AG04449 (cell line): ENCODE data around the gene DNAJB7.
A peak's percentile ranks its signal among the peaks of the same experiment; 100 is the strongest.

Experiments used
- CTCF ChIA-PET: fragments of 350-600 bp; formaldehyde crosslinking; extraction: SDS; loops from one replicate; lab custom pipeline; 2021; ENCODE audit warnings: antibody characterized with exemption; lab: Yijun Ruan, JAX
- POLR2A ChIA-PET: fragments of 400-600, 350-600 bp; formaldehyde crosslinking; extraction: SDS; loops from one replicate; lab custom pipeline; 2020; ENCODE audit warnings: antibody characterized with exemption, inconsistent platforms; lab: Yijun Ruan, JAX
- DNase-seq: peaks from one replicate; pipeline ENCODE4 v3.0.0-alpha.2; 2010; ENCODE audit warnings: low read depth, low spot score
- H3K4me3 ChIP-seq: 2 replicates; pipeline ENCODE4 v1.5.1; 2011; ENCODE audit warnings: low read depth, mild to moderate bottlenecking, control low read depth, low read length
- CTCF ChIP-seq: IDR thresholded peaks from one replicate; pipeline ENCODE4 v1.5.1; 2011; ENCODE audit warnings: mild to moderate bottlenecking, moderate library complexity, low read length, control low read depth, inconsistent platforms; ENCODE audit not compliant: insufficient read depth; ENCODE audit errors: missing control alignments

DNAJB7 gene

GRCh38 chr22:40818747-40819598 is 42.9 kb downstream of the DNAJB7 start, which contains the start of gene SLC25A17:
Gene SLC25A17, minus strand, starts transcription at chr22:40819346. Its CDS starts 98 bp downstream, at chr22:40819248.
- CTCF ChIA-PET = interaction anchor here (1.0 to 4.6 kb wide), 9 partner anchors 10 to 173 kb away, joined by 3 to 15 read pairs (median 3); no protein-coding TSS in a partner anchor
- POLR2A ChIA-PET = interaction anchor here (0.6 to 0.7 kb wide), 2 partner anchors 45 to 136 kb away, joined by 3 to 4 read pairs; no protein-coding TSS in a partner anchor
- peak within 1 kb of the TSS; percentile 99 for H3K4me3 ChIP-seq
- peak; percentile 64 for TF ChIP-seq CTCF
- DNase-seq = no peak

- CTCF ChIA-PET = interaction anchor here (0.9 to 4.6 kb wide), 8 partner anchors 13 to 167 kb away, joined by 3 to 15 read pairs (median 3); no protein-coding TSS in a partner anchor
These were observed 43.6 kb downstream of the DNAJB7 start for GRCh38 chr22:40818192-40818746.

DNA sequence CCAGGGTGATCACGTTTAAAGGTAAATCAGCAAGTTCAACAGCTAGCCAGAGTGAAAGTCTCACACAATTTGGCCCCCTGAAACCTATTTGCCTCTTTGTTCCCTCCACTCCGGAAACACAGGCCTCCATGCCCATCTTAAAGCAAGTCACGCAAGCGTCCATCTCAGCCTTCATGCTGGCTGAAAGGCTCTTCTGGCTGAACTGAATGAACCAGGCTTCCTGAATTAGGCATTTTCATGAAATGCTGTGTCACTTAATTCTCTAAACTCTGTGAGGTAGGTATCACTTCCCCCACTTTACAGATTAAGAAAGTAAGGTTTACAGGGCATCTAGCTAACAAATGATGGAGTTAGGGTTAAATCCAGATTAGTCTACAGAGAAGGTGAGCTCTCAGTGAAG is 44.2 kb downstream of the DNAJB7 start:
- H3K4me3 ChIP-seq = peak overlapping the region; percentile 15; the same call in 1 of the 2 replicates
- CTCF ChIA-PET = interaction anchor here (0.9 to 4.6 kb wide), 8 partner anchors 13 to 167 kb away, joined by 3 to 15 read pairs (median 3); no protein-coding TSS in a partner anchor
- POLR2A ChIA-PET = no interaction called here
- no peak for DNase-seq
- TF ChIP-seq CTCF = no peak

More at GRCh38 chr22:40818192-40818746, 43.6 kb downstream of the DNAJB7 start:
- POLR2A ChIA-PET = interaction anchor here (0.6 kb wide), 1 partner anchor 44 kb away, joined by 4 read pairs; no protein-coding TSS in a partner anchor
- no peak for TF ChIP-seq CTCF
- peak overlapping the region; percentile 99 for H3K4me3 ChIP-seq
- DNase-seq = no peak

DNA sequence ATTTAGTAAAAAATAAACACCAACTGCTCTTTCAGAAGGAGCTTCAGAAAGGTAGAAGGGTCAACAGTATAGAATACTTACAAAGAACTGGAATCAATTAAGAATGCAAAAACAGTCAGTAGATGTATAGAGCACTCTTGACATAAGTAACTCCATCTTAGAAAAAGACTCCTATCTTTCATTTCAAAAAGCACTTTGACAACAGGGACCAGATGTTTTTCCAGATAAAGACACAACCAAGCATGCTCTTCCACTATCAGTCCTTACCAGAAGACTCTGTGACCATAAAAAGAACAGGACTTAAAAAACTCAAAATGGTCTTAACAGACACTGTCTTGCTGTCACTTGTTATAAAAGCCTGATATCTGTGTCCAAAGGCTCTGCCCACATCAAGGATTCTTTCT is 48.0 kb downstream of the DNAJB7 start:
- no peak overlapping the region for H3K4me3 ChIP-seq
- ChIA-PET CTCF (interaction anchor here (1.2 kb wide), 1 partner anchor 12 kb away, joined by 3 read pairs; no protein-coding TSS in a partner anchor), POLR2A (no interaction called here)
- TF ChIP-seq CTCF = no peak
- DNase-seq = no peak
